H9 (cell line): ENCODE results near the gene MTHFD2. TPM values are rescaled to one million over a fixed set of nuclear protein-coding genes. Genes with fewer than 3 reads are reported as not detected.
A peak's percentile ranks its signal among the peaks of the same experiment; 100 is the strongest.
"Not testable (repeated sequence)": the region's sequence is repeated elsewhere in the genome, so short reads cannot be mapped to it uniquely, and the experiment has no call there.

Source experiments
- DNase-seq: peaks from one replicate; pipeline ENCODE4 v3.0.0-alpha.2; 2017
- H2AFZ ChIP-seq: one replicate; pipeline ENCODE4 v1.6.1; 2013; ENCODE audit warnings: mild to moderate bottlenecking, low read length, control low read depth, moderate library complexity
- H2AK5ac ChIP-seq: 2 replicates; pipeline ENCODE4 v1.6.1; 2013; ENCODE audit warnings: low read length, control low read depth, mixed read lengths; ENCODE audit not compliant: insufficient read length
- H2BK120ac ChIP-seq: one replicate; pipeline ENCODE4 v1.6.1; 2013; ENCODE audit warnings: low read depth, mild to moderate bottlenecking, low read length, control low read depth, inconsistent platforms; ENCODE audit not compliant: poor library complexity, severe bottlenecking
- H2BK12ac ChIP-seq: 2 replicates; pipeline ENCODE4 v1.6.1; 2013; ENCODE audit warnings: low read length, control low read depth, mixed read lengths, low read depth; ENCODE audit not compliant: insufficient read length
- H2BK15ac ChIP-seq: 2 replicates; pipeline ENCODE4 v1.6.1; 2013; ENCODE audit warnings: low read depth, low read length, control low read depth
- H2BK20ac ChIP-seq: one replicate; pipeline ENCODE4 v1.6.1; 2013; ENCODE audit warnings: low read depth, mild to moderate bottlenecking, low read length, control low read depth, inconsistent platforms; ENCODE audit not compliant: poor library complexity, severe bottlenecking
- H2BK5ac ChIP-seq: 2 replicates; pipeline ENCODE4 v1.6.1; 2013; ENCODE audit warnings: low read length, control low read depth, mixed read lengths; ENCODE audit not compliant: insufficient read length
- H3K14ac ChIP-seq: 2 replicates; pipeline ENCODE4 v1.6.1; 2013; ENCODE audit warnings: low read length, control low read depth; ENCODE audit not compliant: insufficient read depth
- H3K18ac ChIP-seq: 2 replicates; pipeline ENCODE4 v1.6.1; 2013; ENCODE audit warnings: low read depth, mild to moderate bottlenecking, mixed read lengths, low read length, control low read depth; ENCODE audit not compliant: insufficient read length
- H3K23ac ChIP-seq: 2 replicates; pipeline ENCODE4 v1.6.1; 2013; ENCODE audit warnings: low read length, control low read depth, mixed read lengths, low read depth; ENCODE audit not compliant: insufficient read length
- H3K23me2 ChIP-seq: 2 replicates; pipeline ENCODE4 v1.6.1; 2013; ENCODE audit warnings: low read depth, mild to moderate bottlenecking, mixed read lengths, low read length, control low read depth; ENCODE audit not compliant: insufficient read length, poor library complexity, severe bottlenecking
- H3K27ac ChIP-seq: 2 replicates; pipeline ENCODE4 v1.5.1; 2013; ENCODE audit warnings: low read length, control low read depth, mixed read lengths, low read depth; ENCODE audit not compliant: insufficient read length
- H3K27me3 ChIP-seq: 2 replicates; pipeline ENCODE4 v1.6.1; 2013; ENCODE audit warnings: low read length, control low read depth, inconsistent platforms; ENCODE audit not compliant: insufficient read depth
- H3K4ac ChIP-seq: 2 replicates; pipeline ENCODE4 v1.6.1; 2013; ENCODE audit warnings: low read depth, mild to moderate bottlenecking, control low read depth, inconsistent platforms, low read length, moderate library complexity
- H3K4me1 ChIP-seq: 2 replicates; pipeline ENCODE4 v1.6.1; 2013; ENCODE audit warnings: low read length, control low read depth, inconsistent platforms; ENCODE audit not compliant: insufficient read depth
- H3K4me2 ChIP-seq: 2 replicates; pipeline ENCODE4 v1.6.1; 2013; ENCODE audit warnings: low read length, control low read depth, mixed read lengths; ENCODE audit not compliant: insufficient read length, insufficient read depth
- H3K56ac ChIP-seq: 2 replicates; pipeline ENCODE4 v1.6.1; 2013; ENCODE audit warnings: low read depth, mild to moderate bottlenecking, mixed read lengths, low read length, control low read depth; ENCODE audit not compliant: insufficient read length
- H3K79me1 ChIP-seq: 2 replicates; pipeline ENCODE4 v1.6.1; 2013; ENCODE audit warnings: low read depth, mild to moderate bottlenecking, moderate library complexity, low read length, control low read depth, inconsistent platforms; ENCODE audit not compliant: insufficient read depth, poor library complexity, severe bottlenecking
- H3K79me2 ChIP-seq: 2 replicates; pipeline ENCODE4 v1.6.1; 2013; ENCODE audit warnings: low read length, control low read depth, inconsistent platforms; ENCODE audit not compliant: insufficient read depth
- H3K9ac ChIP-seq: 2 replicates; pipeline ENCODE4 v1.6.1; 2013; ENCODE audit warnings: low read length, control low read depth, mixed read lengths; ENCODE audit not compliant: insufficient read length; ENCODE audit errors: extremely low read depth
- H3K9me3 ChIP-seq: one replicate; pipeline ENCODE4 v1.6.1; 2013; ENCODE audit warnings: low read depth, low read length, inconsistent platforms; ENCODE audit not compliant: control insufficient read depth
- H3T11ph ChIP-seq: one replicate; pipeline ENCODE4 v1.6.1; 2013; ENCODE audit warnings: mild to moderate bottlenecking, low read length, control low read depth, inconsistent platforms
- H4K20me1 ChIP-seq: one replicate; pipeline ENCODE4 v1.6.1; 2013; ENCODE audit not compliant: control insufficient read depth, insufficient read length, insufficient read depth
- H4K5ac ChIP-seq: 2 replicates; pipeline ENCODE4 v1.6.1; 2013; ENCODE audit warnings: low read depth, mild to moderate bottlenecking, mixed read lengths, low read length, control low read depth; ENCODE audit not compliant: insufficient read length
- H4K8ac ChIP-seq: replicated peaks from 2 replicates; pipeline ENCODE4 v1.6.1; 2013; ENCODE audit warnings: low read length, control low read depth, mixed read lengths, low read depth; ENCODE audit not compliant: insufficient read length
- H4K91ac ChIP-seq: 2 replicates; pipeline ENCODE4 v1.6.1; 2013; ENCODE audit warnings: low read depth, mild to moderate bottlenecking, moderate library complexity, mixed read lengths, low read length, control low read depth; ENCODE audit not compliant: insufficient read length
- H3K27ac Mint-ChIP-seq, 3 experiments: 2 replicates in 2 of 3; 3 replicates in 1 of 3; pipeline ENCODE4 v1.8.0; 2020 to 2021; ENCODE audit warnings: mixed read lengths in 3 of 3, mild to moderate bottlenecking in 1 of 3, moderate library complexity in 1 of 3
- H3K27me3 Mint-ChIP-seq: 2 replicates; pipeline ENCODE4 v1.8.0; 2021; ENCODE audit warnings: low read depth, mild to moderate bottlenecking, moderate library complexity, mixed read lengths
- H3K36me3 Mint-ChIP-seq, 3 experiments: 2 replicates in 2 of 3; 3 replicates in 1 of 3; pipeline ENCODE4 v1.8.0; 2020 to 2021; ENCODE audit warnings: low read depth in 3 of 3, mixed read lengths in 3 of 3; ENCODE audit not compliant: insufficient read depth in 1 of 3
- H3K4me1 Mint-ChIP-seq, 2 experiments: 2 replicates each; pipeline ENCODE4 v1.8.0; 2020; ENCODE audit warnings: mixed read lengths in 2 of 2
- H3K4me3 Mint-ChIP-seq, 2 experiments: 2 replicates in 1 of 2; 3 replicates in 1 of 2; pipeline ENCODE4 v1.8.0; 2020 to 2021; ENCODE audit warnings: mild to moderate bottlenecking in 2 of 2, mixed read lengths in 2 of 2, moderate library complexity in 1 of 2
- H3K9me3 Mint-ChIP-seq, 2 experiments: 2 replicates in 1 of 2; 3 replicates in 1 of 2; pipeline ENCODE4 v1.8.0; 2020; ENCODE audit warnings: mild to moderate bottlenecking in 2 of 2, mixed read lengths in 2 of 2, moderate library complexity in 1 of 2
- CTCF ChIP-seq: fragments of 200-600 bp; sonication (generic); conservative IDR thresholded peaks from 3 replicates; pipeline ENCODE4 v1.8.0; 2021; ENCODE audit warnings: antibody characterized with exemption, mild to moderate bottlenecking
- WGBS: extraction: QIAGEN DNeasy Blood & Tissue Kit; methylation state at CpG from one replicate; pipeline ENCODE4 v1.1.7; 2013; ENCODE audit warnings: missing lambda C conversion rate, low lambda C conversion rate, mixed read lengths; ENCODE audit not compliant: insufficient read length; ENCODE audit errors: extremely low coverage; 5-methylcytosine and 5-hydroxymethylcytosine counted together
- total RNA-seq: library from RNA; stranded (reverse); gene quantifications from 2 replicates; pipeline ENCODE4 v1.2.1, GENCODE V29; 2021

MTHFD2 gene
- total RNA-seq, 1 experiment from 2014 or later: 201 TPM

GRCh38 chr2:74228772-74229171, 30.4 kb downstream of the MTHFD2 start:
- Histone ChIP-seq H2AFZ (no peak overlapping the region), H2BK12ac (no peak overlapping the region), H2BK15ac (no peak overlapping the region), H3K14ac (no peak overlapping the region), H4K8ac (no peak overlapping the region), H2BK5ac (no peak overlapping the region), H3K9me3 (no peaks in the 10 kb centered on the region), H4K20me1 (no peaks in the 10 kb centered on the region), H3K23ac (no peak overlapping the region), H3K79me1 (no peaks in the 10 kb centered on the region), H2AK5ac (no peak overlapping the region), H2BK20ac (no peak overlapping the region), H2BK120ac (no peak overlapping the region), H4K91ac (no peak overlapping the region), H3T11ph (no peak overlapping the region), H3K4me2 (no peak overlapping the region), H3K18ac (no peak overlapping the region), H3K23me2 (no peaks in the 10 kb centered on the region), H3K4ac (no peak overlapping the region), H4K5ac (no peak overlapping the region), H3K79me2 (no peaks in the 10 kb centered on the region), H3K27me3 (no peaks in the 10 kb centered on the region), H3K9ac (no peak overlapping the region), H3K56ac (no peak overlapping the region), H3K4me1 (no peaks in the 10 kb centered on the region), H3K27ac (no peak overlapping the region)
- Mint-ChIP-seq H3K36me3 (peaks cover 0 to under 1% (median 0%) of the 10 kb centered on the region in 3 experiments; a peak in 1 of 7 replicates), H3K27me3 (peaks cover 20% of the 10 kb centered on the region), H3K4me1 (peaks cover 13 to 22% of the 10 kb centered on the region in 2 experiments), H3K27ac (no peak overlapping the region), H3K9me3 (no peaks in the 10 kb centered on the region), H3K4me3 (no peak overlapping the region)
- WGBS: no CpG with 5 or more reads among the region's 4 CpGs
- DNase-seq: no peak
- TF ChIP-seq CTCF: peak; percentile 24; the same call in 1 of the 3 replicates

- not testable (repeated sequence) for H3K9me3 Mint-ChIP-seq, H3K79me2 ChIP-seq, H3K27me3 ChIP-seq, H3K79me1 ChIP-seq, H4K20me1 ChIP-seq, H3K14ac ChIP-seq, H4K91ac ChIP-seq, H2AK5ac ChIP-seq, H3K27ac Mint-ChIP-seq, H2BK120ac ChIP-seq, H3K36me3 Mint-ChIP-seq, H3K23me2 ChIP-seq, H2BK15ac ChIP-seq, H2BK20ac ChIP-seq, H3K4ac ChIP-seq, H3K4me2 ChIP-seq, H2BK5ac ChIP-seq, H3K18ac ChIP-seq, H3K4me1 ChIP-seq, H3K9ac ChIP-seq, DNase-seq, H4K5ac ChIP-seq, H3K4me3 Mint-ChIP-seq, H2AFZ ChIP-seq, H4K8ac ChIP-seq, H3K9me3 ChIP-seq, H2BK12ac ChIP-seq, H3K27ac ChIP-seq, H3K56ac ChIP-seq, H3T11ph ChIP-seq, H3K23ac ChIP-seq
- peaks cover 14 to 23% of the 10 kb centered on the region in 2 experiments for H3K4me1 Mint-ChIP-seq
- no CpG with 5 or more reads among the region's 5 CpGs for WGBS
- H3K27me3 Mint-ChIP-seq: peaks cover 18% of the 10 kb centered on the region
Observed at GRCh38 chr2:74229865-74230264, 31.4 kb downstream of the MTHFD2 start.
